HG02610 (cell line): Measurements from ENCODE around the gene TMCC3.
"Not testable (repeated sequence)": the region's sequence is repeated elsewhere in the genome, so short reads cannot be mapped to it uniquely, and the experiment has no call there.

Source experiments
- ATAC-seq: cut with Tn5 transposase; IDR thresholded peaks from one replicate; pipeline ENCODE4 v1.9.1; 2021; ENCODE audit warnings: mild to moderate bottlenecking, moderate library complexity; ENCODE audit not compliant: unreplicated experiment

The TMCC3 gene

GRCh38 chr12:94650143-94651056, at the start of gene TMCC3:
TMCC3 (minus strand) TSS chr12:94650557; CDS start chr12:94650430, 127 bp downstream.
- ATAC-seq = peak; percentile 75

- peak; percentile 62 for ATAC-seq
Measured at GRCh38 chr12:94699801-94700200, 49.4 kb upstream of the TMCC3 start.

GRCh38 chr12:94698578-94698977, 48.2 kb upstream of the TMCC3 start:
- no peak for ATAC-seq

GRCh38 chr12:94697631-94698030, 47.3 kb upstream of the TMCC3 start:
- ATAC-seq = no peak

GRCh38 chr12:94694732-94695131, 44.4 kb upstream of the TMCC3 start:
- ATAC-seq = no peak

GRCh38 chr12:94692826-94693225, 42.5 kb upstream of the TMCC3 start:
- not testable (repeated sequence) for ATAC-seq

- no peak for ATAC-seq
Measured at GRCh38 chr12:94690198-94690771, 39.9 kb upstream of the TMCC3 start.

- ATAC-seq = peak; percentile 4
Measured at GRCh38 chr12:94689646-94690036, 39.3 kb upstream of the TMCC3 start.

GRCh38 chr12:94689002-94689645, 38.8 kb upstream of the TMCC3 start:
- ATAC-seq = peak; percentile 84

GRCh38 chr12:94687891-94688290, 37.5 kb upstream of the TMCC3 start:
- no peak for ATAC-seq

GRCh38 chr12:94686834-94687628, 36.7 kb upstream of the TMCC3 start:
- ATAC-seq = no peak

- ATAC-seq = no peak
Measured at GRCh38 chr12:94684416-94685142, 34.2 kb upstream of the TMCC3 start.

GRCh38 chr12:94679554-94680195, 29.3 kb upstream of the TMCC3 start:
- ATAC-seq = no peak

- no peak for ATAC-seq
Measured at GRCh38 chr12:94678849-94679248, 28.5 kb upstream of the TMCC3 start.

GRCh38 chr12:94678379-94678778, 28.0 kb upstream of the TMCC3 start:
- no peak for ATAC-seq

- no peak for ATAC-seq
Measured at GRCh38 chr12:94677778-94678177, 27.4 kb upstream of the TMCC3 start.

- ATAC-seq = no peak
Measured at GRCh38 chr12:94676922-94677321, 26.6 kb upstream of the TMCC3 start.

- peak; percentile 90 for ATAC-seq
Measured at GRCh38 chr12:94676031-94676641, 25.8 kb upstream of the TMCC3 start.

GRCh38 chr12:94674835-94675234, 24.5 kb upstream of the TMCC3 start:
- no peak for ATAC-seq
